Measurements from ENCODE around the gene CCP110.

- TF ChIP-seq POLR2A (IDR thresholded peaks at IDR 0.05) (no peak), EP300 (IDR thresholded peaks at IDR 0.05) (no peak), CTCF (IDR thresholded peaks at IDR 0.05) (no peak)
These were observed 35.5 kb upstream of the CCP110 start for GRCh38 chr16:19488213-19488640.

All from suprapubic skin (tissue), 3 donors.